Measurements from ENCODE around the gene TTLL8.

Gene TTLL8

GRCh38 chr22:50047346-50047745 is 10.8 kb downstream of the TTLL8 start:
- Histone ChIP-seq H3K4me1 (ENCODE audit: insufficient read depth, low read length, severe bottlenecking) (no peaks in the 10 kb centered on the region), H3K36me3 (ENCODE audit: insufficient read depth, low read length) (no peaks in the 10 kb centered on the region; the same call in 1 of the 2 replicates), H3K27me3 (ENCODE audit: insufficient read depth, low read length) (peaks cover 3% of the 10 kb centered on the region; the same call in 1 of the 2 replicates), H3F3A (ENCODE audit: insufficient read depth, low read length) (no peaks in the 10 kb centered on the region), H2AFZ (ENCODE audit: low read length) (no peak overlapping the region), H3K4me2 (ENCODE audit: low read length) (no peak overlapping the region), H3K27ac (ENCODE audit: low read depth, low read length, poor library complexity, severe bottlenecking) (no peak overlapping the region), H3K4me3 (ENCODE audit: low read depth, low read length, poor library complexity, severe bottlenecking) (no peak overlapping the region), H3K9me3 (ENCODE audit: low read length) (peaks cover 4% of the 10 kb centered on the region), H3K9me2 (ENCODE audit: low read depth, low read length) (no peaks in the 10 kb centered on the region), H4K20me1 (ENCODE audit: insufficient read depth, low read length) (no peaks in the 10 kb centered on the region), H3K9ac (ENCODE audit: low read length) (no peak overlapping the region), H3K79me2 (ENCODE audit: insufficient read depth, low read length) (no peaks in the 10 kb centered on the region)
- TF ChIP-seq, protein P1, sequence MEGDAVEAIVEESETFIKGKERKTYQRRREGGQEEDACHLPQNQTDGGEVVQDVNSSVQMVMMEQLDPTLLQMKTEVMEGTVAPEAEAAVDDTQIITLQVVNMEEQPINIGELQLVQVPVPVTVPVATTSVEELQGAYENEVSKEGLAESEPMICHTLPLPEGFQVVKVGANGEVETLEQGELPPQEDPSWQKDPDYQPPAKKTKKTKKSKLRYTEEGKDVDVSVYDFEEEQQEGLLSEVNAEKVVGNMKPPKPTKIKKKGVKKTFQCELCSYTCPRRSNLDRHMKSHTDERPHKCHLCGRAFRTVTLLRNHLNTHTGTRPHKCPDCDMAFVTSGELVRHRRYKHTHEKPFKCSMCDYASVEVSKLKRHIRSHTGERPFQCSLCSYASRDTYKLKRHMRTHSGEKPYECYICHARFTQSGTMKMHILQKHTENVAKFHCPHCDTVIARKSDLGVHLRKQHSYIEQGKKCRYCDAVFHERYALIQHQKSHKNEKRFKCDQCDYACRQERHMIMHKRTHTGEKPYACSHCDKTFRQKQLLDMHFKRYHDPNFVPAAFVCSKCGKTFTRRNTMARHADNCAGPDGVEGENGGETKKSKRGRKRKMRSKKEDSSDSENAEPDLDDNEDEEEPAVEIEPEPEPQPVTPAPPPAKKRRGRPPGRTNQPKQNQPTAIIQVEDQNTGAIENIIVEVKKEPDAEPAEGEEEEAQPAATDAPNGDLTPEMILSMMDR (IDR thresholded peaks at IDR 0.05; ENCODE audit: low read length): no peak
- TF ChIP-seq EZH2 (IDR thresholded peaks at IDR 0.05; ENCODE audit: borderline replicate concordance, low read length): no peak

GRCh38 chr22:50046481-50047245 is 11.4 kb downstream of the TTLL8 start:
- no peaks in the 10 kb centered on the region; the same call in 1 of the 2 replicates for H3K36me3 ChIP-seq (ENCODE audit: insufficient read depth, low read length)
- no peak for TF ChIP-seq EZH2 (IDR thresholded peaks at IDR 0.05; ENCODE audit: borderline replicate concordance, low read length)
- TF ChIP-seq, protein P1 (IDR thresholded peaks at IDR 0.05; ENCODE audit: low read length): no peak

GRCh38 chr22:50046019-50046415 is 12.1 kb downstream of the TTLL8 start:
- Histone ChIP-seq H3K27ac (ENCODE audit: low read depth, low read length, poor library complexity, severe bottlenecking) (no peak overlapping the region), H4K20me1 (ENCODE audit: insufficient read depth, low read length) (no peaks in the 10 kb centered on the region), H3K9me3 (ENCODE audit: low read length) (no peaks in the 10 kb centered on the region), H3K4me1 (ENCODE audit: insufficient read depth, low read length, severe bottlenecking) (no peaks in the 10 kb centered on the region), H3K79me2 (ENCODE audit: insufficient read depth, low read length) (no peaks in the 10 kb centered on the region), H3K9me2 (ENCODE audit: low read depth, low read length) (no peaks in the 10 kb centered on the region), H3K9ac (ENCODE audit: low read length) (no peak overlapping the region), H3K4me2 (ENCODE audit: low read length) (no peak overlapping the region), H3F3A (ENCODE audit: insufficient read depth, low read length) (no peaks in the 10 kb centered on the region), H3K36me3 (ENCODE audit: insufficient read depth, low read length) (no peaks in the 10 kb centered on the region; the same call in 1 of the 2 replicates), H3K27me3 (ENCODE audit: insufficient read depth, low read length) (peaks cover 3% of the 10 kb centered on the region; the same call in 1 of the 2 replicates), H2AFZ (ENCODE audit: low read length) (no peak overlapping the region), H3K4me3 (ENCODE audit: low read depth, low read length, poor library complexity, severe bottlenecking) (no peak overlapping the region)
- TF ChIP-seq, protein P1 (IDR thresholded peaks at IDR 0.05; ENCODE audit: low read length): no peak
- no peak for TF ChIP-seq EZH2 (IDR thresholded peaks at IDR 0.05; ENCODE audit: borderline replicate concordance, low read length)

More at GRCh38 chr22:50046481-50047245, 11.4 kb downstream of the TTLL8 start:
- Histone ChIP-seq H4K20me1 (ENCODE audit: insufficient read depth, low read length) (no peaks in the 10 kb centered on the region), H2AFZ (ENCODE audit: low read length) (no peak overlapping the region), H3F3A (ENCODE audit: insufficient read depth, low read length) (no peaks in the 10 kb centered on the region), H3K9me3 (ENCODE audit: low read length) (no peaks in the 10 kb centered on the region), H3K4me3 (ENCODE audit: low read depth, low read length, poor library complexity, severe bottlenecking) (no peak overlapping the region), H3K9me2 (ENCODE audit: low read depth, low read length) (no peaks in the 10 kb centered on the region), H3K9ac (ENCODE audit: low read length) (no peak overlapping the region), H3K4me2 (ENCODE audit: low read length) (no peak overlapping the region), H3K79me2 (ENCODE audit: insufficient read depth, low read length) (no peaks in the 10 kb centered on the region), H3K27ac (ENCODE audit: low read depth, low read length, poor library complexity, severe bottlenecking) (no peak overlapping the region), H3K4me1 (ENCODE audit: insufficient read depth, low read length, severe bottlenecking) (no peaks in the 10 kb centered on the region), H3K27me3 (ENCODE audit: insufficient read depth, low read length) (peaks cover 3% of the 10 kb centered on the region; the same call in 1 of the 2 replicates)

All from OCI-LY1 (cell line).